ENCODE measurements around the gene JMJD4.
A peak's percentile ranks its signal among the peaks of the same experiment; 100 is the strongest.

Gene JMJD4

GRCh38 chr1:227747948-227748495, 12.9 kb upstream of the JMJD4 start:
- Histone ChIP-seq H3K4me3 (no peak overlapping the region), H3K36me3 (peaks cover 0 to 44% (median 17%) of the 10 kb centered on the region in 3 donors), H3K27ac (no peak overlapping the region), H3K27me3 (no peaks in the 10 kb centered on the region), H3K9me3 (no peaks in the 10 kb centered on the region), H3K4me1 (peaks cover 0 to 4% (median 0%) of the 10 kb centered on the region in 4 donors)
- peak in 1 of 2 donors; percentile 38 for DNase-seq
- TF ChIP-seq, protein P1, sequence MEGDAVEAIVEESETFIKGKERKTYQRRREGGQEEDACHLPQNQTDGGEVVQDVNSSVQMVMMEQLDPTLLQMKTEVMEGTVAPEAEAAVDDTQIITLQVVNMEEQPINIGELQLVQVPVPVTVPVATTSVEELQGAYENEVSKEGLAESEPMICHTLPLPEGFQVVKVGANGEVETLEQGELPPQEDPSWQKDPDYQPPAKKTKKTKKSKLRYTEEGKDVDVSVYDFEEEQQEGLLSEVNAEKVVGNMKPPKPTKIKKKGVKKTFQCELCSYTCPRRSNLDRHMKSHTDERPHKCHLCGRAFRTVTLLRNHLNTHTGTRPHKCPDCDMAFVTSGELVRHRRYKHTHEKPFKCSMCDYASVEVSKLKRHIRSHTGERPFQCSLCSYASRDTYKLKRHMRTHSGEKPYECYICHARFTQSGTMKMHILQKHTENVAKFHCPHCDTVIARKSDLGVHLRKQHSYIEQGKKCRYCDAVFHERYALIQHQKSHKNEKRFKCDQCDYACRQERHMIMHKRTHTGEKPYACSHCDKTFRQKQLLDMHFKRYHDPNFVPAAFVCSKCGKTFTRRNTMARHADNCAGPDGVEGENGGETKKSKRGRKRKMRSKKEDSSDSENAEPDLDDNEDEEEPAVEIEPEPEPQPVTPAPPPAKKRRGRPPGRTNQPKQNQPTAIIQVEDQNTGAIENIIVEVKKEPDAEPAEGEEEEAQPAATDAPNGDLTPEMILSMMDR (IDR thresholded peaks at IDR 0.05) = no peak
- intact Hi-C loops (cut with DNase I; ENCODE audit: low total_unique reads) = no loop called here

GRCh38 chr1:227747382-227747781, 12.3 kb upstream of the JMJD4 start:
- DNase-seq = no peak
- intact Hi-C loops (cut with DNase I; ENCODE audit: low total_unique reads) = no loop called here
- Histone ChIP-seq H3K9me3 (no peaks in the 10 kb centered on the region), H3K36me3 (peaks cover 0 to 44% (median 14%) of the 10 kb centered on the region in 3 donors), H3K27me3 (no peaks in the 10 kb centered on the region), H3K4me1 (peaks cover 0 to 3% (median 0%) of the 10 kb centered on the region in 4 donors), H3K27ac (no peak overlapping the region), H3K4me3 (no peak overlapping the region)
- TF ChIP-seq, protein P1 (IDR thresholded peaks at IDR 0.05) = no peak

DNA sequence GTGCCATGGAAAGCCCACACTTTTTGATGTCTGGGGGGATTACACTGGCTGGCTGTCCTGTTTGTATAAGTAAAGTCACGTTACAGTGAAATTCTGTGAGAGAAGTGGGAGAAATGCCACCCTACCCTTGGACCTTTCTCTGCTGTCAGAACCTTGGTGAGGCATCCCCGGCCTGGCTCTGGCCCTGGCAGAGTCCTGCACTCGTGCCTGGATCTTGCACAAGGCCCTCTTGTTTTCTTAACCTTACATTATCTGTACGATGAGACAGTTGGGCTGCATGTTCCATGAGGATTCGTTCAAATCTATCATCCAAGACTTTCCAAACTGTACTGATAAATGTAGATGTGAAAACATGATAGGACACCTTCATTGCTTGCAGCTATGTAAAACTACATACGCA, 11.6 kb upstream of the JMJD4 start:
- H3K4me3 ChIP-seq = no peak overlapping the region
- TF ChIP-seq, protein P1 (IDR thresholded peaks at IDR 0.05) = no peak
- intact Hi-C loops (cut with DNase I; ENCODE audit: low total_unique reads) = no loop called here
- H3K9me3 ChIP-seq = no peaks in the 10 kb centered on the region
- H3K27me3 ChIP-seq = no peaks in the 10 kb centered on the region
- H3K36me3 ChIP-seq = peaks cover 0 to 44% (median 8%) of the 10 kb centered on the region in 3 donors
- no peak for DNase-seq
- H3K27ac ChIP-seq = no peak overlapping the region
- H3K4me1 ChIP-seq = peaks cover 0 to 3% (median 0%) of the 10 kb centered on the region in 4 donors

GRCh38 chr1:227745568-227746265, 10.6 kb upstream of the JMJD4 start:
- Histone ChIP-seq H3K4me3 (no peak overlapping the region), H3K36me3 (peaks cover 0 to 36% (median 8%) of the 10 kb centered on the region in 3 donors), H3K9me3 (no peaks in the 10 kb centered on the region), H3K4me1 (peaks cover 0 to 3% (median 0%) of the 10 kb centered on the region in 4 donors), H3K27ac (no peak overlapping the region), H3K27me3 (no peaks in the 10 kb centered on the region)
- intact Hi-C loops (cut with DNase I; ENCODE audit: low total_unique reads) = no loop called here
- TF ChIP-seq, protein P1 (IDR thresholded peaks at IDR 0.05) = no peak
- DNase-seq = no peak

DNA sequence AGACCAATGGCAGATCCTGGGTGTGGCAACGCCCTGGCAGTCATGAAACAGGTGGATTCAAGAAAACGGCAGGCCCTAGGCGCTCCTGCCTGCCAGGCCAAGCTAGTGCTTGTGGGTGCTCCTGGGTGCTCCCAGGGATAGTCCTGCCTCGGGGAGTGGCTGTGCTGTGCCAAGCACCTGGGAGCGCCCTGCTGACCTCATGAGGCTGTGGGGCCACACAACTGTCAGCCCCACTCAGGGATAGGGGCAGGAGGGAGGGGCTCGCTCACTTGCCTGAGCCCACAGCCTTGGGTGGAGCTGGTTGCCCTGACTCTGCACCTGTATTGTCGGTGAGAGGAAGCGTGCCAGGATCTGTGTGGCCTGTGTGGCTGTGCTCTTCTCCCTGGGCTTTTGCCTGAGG, 9.6 kb upstream of the JMJD4 start:
- no peaks in the 10 kb centered on the region for H3K27me3 ChIP-seq
- H3K36me3 ChIP-seq = peaks cover 0 to 26% (median 8%) of the 10 kb centered on the region in 3 donors
- no peaks in the 10 kb centered on the region for H3K9me3 ChIP-seq
- DNase-seq = no peak
- intact Hi-C loops (cut with DNase I; ENCODE audit: low total_unique reads) = no loop called here
- H3K4me3 ChIP-seq = no peak overlapping the region
- H3K27ac ChIP-seq = no peak overlapping the region
- TF ChIP-seq, protein P1 (IDR thresholded peaks at IDR 0.05) = no peak
- H3K4me1 ChIP-seq = peaks cover 0 to 3% (median 0%) of the 10 kb centered on the region in 4 donors

Measured in tibial artery (tissue), 4 donors.